Peyer's patch (tissue), 4 donors: Measurements from ENCODE around the gene DGKE.

Source experiments
- POLR2A ChIP-seq, 2 donors: fragments of 450-650 bp; IDR thresholded peaks; one replicate each; pipeline ENCODE4 v1.5.1; 2017; ENCODE audit warnings: antibody characterized with exemption in 2 of 2, mild to moderate bottlenecking in 2 of 2, moderate library complexity in 2 of 2
- TF ChIP-seq, protein P1 (sequence below), 6 experiments: fragments of 450-650 bp in 4 of 6; fragments of 200-600 bp in 2 of 6; sonication (generic) in 1 of 6; IDR thresholded peaks; one replicate each; pipeline ENCODE4 v1.5.1; 2017 to 2019; ENCODE audit warnings: antibody characterized with exemption in 6 of 6, mild to moderate bottlenecking in 3 of 6, moderate library complexity in 1 of 6

DNA sequence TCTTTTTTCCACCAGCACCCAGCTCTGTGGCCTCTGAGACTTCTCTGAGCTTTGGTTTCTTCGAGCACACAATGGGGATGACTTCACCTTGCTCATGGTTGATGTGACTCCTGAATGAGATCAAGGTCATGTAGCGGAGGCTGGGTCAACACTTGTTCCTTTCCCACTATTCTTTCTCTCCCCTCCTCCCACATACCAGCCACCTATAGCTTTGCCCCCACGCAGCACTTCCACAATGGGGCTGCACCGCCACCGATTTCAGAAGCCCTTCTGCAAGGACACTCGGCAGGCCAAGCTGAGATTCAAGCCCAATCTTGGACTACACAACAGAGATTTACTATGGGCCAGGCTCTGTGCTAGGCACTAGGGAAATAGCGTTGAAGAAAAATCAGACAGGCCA lies 65.5 kb downstream of the DGKE start:
- TF ChIP-seq, protein P1, sequence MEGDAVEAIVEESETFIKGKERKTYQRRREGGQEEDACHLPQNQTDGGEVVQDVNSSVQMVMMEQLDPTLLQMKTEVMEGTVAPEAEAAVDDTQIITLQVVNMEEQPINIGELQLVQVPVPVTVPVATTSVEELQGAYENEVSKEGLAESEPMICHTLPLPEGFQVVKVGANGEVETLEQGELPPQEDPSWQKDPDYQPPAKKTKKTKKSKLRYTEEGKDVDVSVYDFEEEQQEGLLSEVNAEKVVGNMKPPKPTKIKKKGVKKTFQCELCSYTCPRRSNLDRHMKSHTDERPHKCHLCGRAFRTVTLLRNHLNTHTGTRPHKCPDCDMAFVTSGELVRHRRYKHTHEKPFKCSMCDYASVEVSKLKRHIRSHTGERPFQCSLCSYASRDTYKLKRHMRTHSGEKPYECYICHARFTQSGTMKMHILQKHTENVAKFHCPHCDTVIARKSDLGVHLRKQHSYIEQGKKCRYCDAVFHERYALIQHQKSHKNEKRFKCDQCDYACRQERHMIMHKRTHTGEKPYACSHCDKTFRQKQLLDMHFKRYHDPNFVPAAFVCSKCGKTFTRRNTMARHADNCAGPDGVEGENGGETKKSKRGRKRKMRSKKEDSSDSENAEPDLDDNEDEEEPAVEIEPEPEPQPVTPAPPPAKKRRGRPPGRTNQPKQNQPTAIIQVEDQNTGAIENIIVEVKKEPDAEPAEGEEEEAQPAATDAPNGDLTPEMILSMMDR (IDR thresholded peaks at IDR 0.05) = no peak
- no peak for TF ChIP-seq POLR2A (IDR thresholded peaks at IDR 0.05)
